ENCODE results near the gene DISP3. TPM values are rescaled to one million over a fixed set of nuclear protein-coding genes. Genes with fewer than 3 reads are reported as not detected.
A peak's percentile ranks its signal among the peaks of the same experiment; 100 is the strongest.

The DISP3 gene
- total RNA-seq, 1 donor from 2014 or later = not detected

GRCh38 chr1:11482701-11483479 is 3.9 kb downstream of the DISP3 start:
- TF ChIP-seq CTCF (IDR thresholded peaks at IDR 0.05; ENCODE audit: insufficient read depth, low read length, severe bottlenecking) = no peak
- DNase-seq (ENCODE audit: low read depth) (no peak), FAIRE-seq (no peak)
- no peaks in the 10 kb centered on the region for H3K27me3 ChIP-seq (ENCODE audit: control insufficient read depth, insufficient read depth, low read length)
- H3K4me3 ChIP-seq (ENCODE audit: low read depth, low read length) = no peak overlapping the region
- no peaks in the 10 kb centered on the region for H3K36me3 ChIP-seq (ENCODE audit: control insufficient read depth, insufficient read depth, low read length)

- no peaks in the 10 kb centered on the region for H3K27me3 ChIP-seq (ENCODE audit: control insufficient read depth, insufficient read depth, low read length)
- peak; percentile 23 for FAIRE-seq
Measured at GRCh38 chr1:11483581-11484320, 4.8 kb downstream of the DISP3 start.

GRCh38 chr1:11484321-11484655 is 5.3 kb downstream of the DISP3 start:
- no peaks in the 10 kb centered on the region for H3K27me3 ChIP-seq (ENCODE audit: control insufficient read depth, insufficient read depth, low read length)
- FAIRE-seq (no peak), DNase-seq (ENCODE audit: low read depth) (no peak)
- TF ChIP-seq CTCF (IDR thresholded peaks at IDR 0.05; ENCODE audit: insufficient read depth, low read length, severe bottlenecking) = no peak
- H3K36me3 ChIP-seq (ENCODE audit: control insufficient read depth, insufficient read depth, low read length) = no peaks in the 10 kb centered on the region
- H3K4me3 ChIP-seq (ENCODE audit: low read depth, low read length) = no peak overlapping the region

More at GRCh38 chr1:11483581-11484320, 4.8 kb downstream of the DISP3 start:
- no peak overlapping the region for H3K4me3 ChIP-seq (ENCODE audit: low read depth, low read length)
- DNase-seq (ENCODE audit: low read depth) = no peak
- TF ChIP-seq CTCF (IDR thresholded peaks at IDR 0.05; ENCODE audit: insufficient read depth, low read length, severe bottlenecking) = no peak
- H3K36me3 ChIP-seq (ENCODE audit: control insufficient read depth, insufficient read depth, low read length) = no peaks in the 10 kb centered on the region

GRCh38 chr1:11485191-11485590 is 6.2 kb downstream of the DISP3 start:
- FAIRE-seq = no peak

GRCh38 chr1:11486231-11487009 is 7.5 kb downstream of the DISP3 start:
- TF ChIP-seq CTCF (IDR thresholded peaks at IDR 0.05; ENCODE audit: insufficient read depth, low read length, severe bottlenecking) = no peak

More at GRCh38 chr1:11485191-11485590, 6.2 kb downstream of the DISP3 start:
- no peak overlapping the region for H3K4me3 ChIP-seq (ENCODE audit: low read depth, low read length)
- H3K36me3 ChIP-seq (ENCODE audit: control insufficient read depth, insufficient read depth, low read length) = no peaks in the 10 kb centered on the region
- H3K27me3 ChIP-seq (ENCODE audit: control insufficient read depth, insufficient read depth, low read length) = no peaks in the 10 kb centered on the region
- DNase-seq (ENCODE audit: low read depth) = no peak
- TF ChIP-seq CTCF (IDR thresholded peaks at IDR 0.05; ENCODE audit: insufficient read depth, low read length, severe bottlenecking) = no peak

More at GRCh38 chr1:11486231-11487009, 7.5 kb downstream of the DISP3 start:
- Histone ChIP-seq H3K27me3 (ENCODE audit: control insufficient read depth, insufficient read depth, low read length) (no peaks in the 10 kb centered on the region), H3K36me3 (ENCODE audit: control insufficient read depth, insufficient read depth, low read length) (no peaks in the 10 kb centered on the region), H3K4me3 (ENCODE audit: low read depth, low read length) (no peak overlapping the region)
- no peak for DNase-seq (ENCODE audit: low read depth)
- no peak for FAIRE-seq

Data from bronchial epithelial cell (primary cell).